SK-N-MC (cell line): ENCODE results near the gene MLC1.

Experiments
- EZH2 ChIP-seq: fragments of 200-600 bp; sonication (generic); IDR thresholded peaks from one replicate; pipeline ENCODE4 v1.6.1; 2017; ENCODE audit warnings: antibody characterized with exemption
- FOXP2 ChIP-seq: optimal IDR thresholded peaks from 2 replicates; pipeline ENCODE3; 2011; ENCODE audit warnings: mild to moderate bottlenecking, moderate library complexity; ENCODE audit not compliant: insufficient read depth; ENCODE audit errors: extremely low read length, control extremely low read depth
- POLR2AphosphoS5 ChIP-seq: IDR thresholded peaks from 2 replicates; pipeline ENCODE4 v1.6.1; 2012; ENCODE audit warnings: mild to moderate bottlenecking, low read depth, low read length, borderline replicate concordance

GRCh38 chr22:50030297-50031188 lies 54.7 kb downstream of the MLC1 start:
- TF ChIP-seq FOXP2, result no peak
- TF ChIP-seq EZH2, result no peak
- TF ChIP-seq POLR2AphosphoS5, result no peak
